GM18502 (cell line): ENCODE measurements around the gene CCDC107.
"Not testable (repeated sequence)": the region's sequence is repeated elsewhere in the genome, so short reads cannot be mapped to it uniquely, and the experiment has no call there.

ENCODE experiments used
- ATAC-seq: cut with Tn5 transposase; IDR thresholded peaks from one replicate; pipeline ENCODE4 v1.9.1; 2021; ENCODE audit warnings: mild to moderate bottlenecking; ENCODE audit not compliant: unreplicated experiment, poor library complexity

CCDC107 gene

GRCh38 chr9:35636877-35637246 is 21.2 kb upstream of the CCDC107 start:
- ATAC-seq, result not testable (repeated sequence)

GRCh38 chr9:35637427-35637955 is 20.6 kb upstream of the CCDC107 start:
- ATAC-seq, result not testable (repeated sequence)

- not testable (repeated sequence) for ATAC-seq
These were observed 19.3 kb upstream of the CCDC107 start for GRCh38 chr9:35638751-35639150.

GRCh38 chr9:35639225-35639624 is 18.9 kb upstream of the CCDC107 start:
- ATAC-seq, result not testable (repeated sequence)

- ATAC-seq, result no peak
These were observed 18.5 kb upstream of the CCDC107 start for GRCh38 chr9:35639631-35640030.

- not testable (repeated sequence) for ATAC-seq
These were observed 17.7 kb upstream of the CCDC107 start for GRCh38 chr9:35640431-35640830.

- ATAC-seq, result not testable (repeated sequence)
These were observed 16.6 kb upstream of the CCDC107 start for GRCh38 chr9:35641478-35641877.

- no peak for ATAC-seq
These were observed 15.0 kb upstream of the CCDC107 start for GRCh38 chr9:35643046-35643445.

GRCh38 chr9:35645736-35646135 is 12.4 kb upstream of the CCDC107 start:
- ATAC-seq, result not testable (repeated sequence)

- no peak for ATAC-seq
These were observed 11.9 kb upstream of the CCDC107 start for GRCh38 chr9:35646153-35646532.

- ATAC-seq, result peak; percentile 79
These were observed 11.4 kb upstream of the CCDC107 start for GRCh38 chr9:35646533-35647265.

GRCh38 chr9:35649431-35650340 is 8.4 kb upstream of the CCDC107 start:
- no peak for ATAC-seq

GRCh38 chr9:35650341-35651158 is 7.5 kb upstream of the CCDC107 start, which contains the start of gene SIT1:
SIT1 (minus strand) TSS chr9:35650931; CDS start chr9:35650853, 78 bp downstream.
- ATAC-seq, result no peak

GRCh38 chr9:35651956-35652828 is 5.9 kb upstream of the CCDC107 start:
- ATAC-seq, result no peak

GRCh38 chr9:35652829-35653209 is 5.3 kb upstream of the CCDC107 start:
- ATAC-seq, result no peak

- no peak for ATAC-seq
These were observed 4.5 kb upstream of the CCDC107 start for GRCh38 chr9:35653611-35654010.

GRCh38 chr9:35656348-35656747 is 1.7 kb upstream of the CCDC107 start:
- no peak for ATAC-seq

- ATAC-seq, result no peak
These were observed 1.1 kb upstream of the CCDC107 start for GRCh38 chr9:35656831-35657545.
